ENCODE data around the gene NTNG2.
"Not testable (repeated sequence)": the region's sequence is repeated elsewhere in the genome, so short reads cannot be mapped to it uniquely, and the experiment has no call there.

The NTNG2 gene, protein sequence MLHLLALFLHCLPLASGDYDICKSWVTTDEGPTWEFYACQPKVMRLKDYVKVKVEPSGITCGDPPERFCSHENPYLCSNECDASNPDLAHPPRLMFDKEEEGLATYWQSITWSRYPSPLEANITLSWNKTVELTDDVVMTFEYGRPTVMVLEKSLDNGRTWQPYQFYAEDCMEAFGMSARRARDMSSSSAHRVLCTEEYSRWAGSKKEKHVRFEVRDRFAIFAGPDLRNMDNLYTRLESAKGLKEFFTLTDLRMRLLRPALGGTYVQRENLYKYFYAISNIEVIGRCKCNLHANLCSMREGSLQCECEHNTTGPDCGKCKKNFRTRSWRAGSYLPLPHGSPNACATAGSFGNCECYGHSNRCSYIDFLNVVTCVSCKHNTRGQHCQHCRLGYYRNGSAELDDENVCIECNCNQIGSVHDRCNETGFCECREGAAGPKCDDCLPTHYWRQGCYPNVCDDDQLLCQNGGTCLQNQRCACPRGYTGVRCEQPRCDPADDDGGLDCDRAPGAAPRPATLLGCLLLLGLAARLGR

DNA sequence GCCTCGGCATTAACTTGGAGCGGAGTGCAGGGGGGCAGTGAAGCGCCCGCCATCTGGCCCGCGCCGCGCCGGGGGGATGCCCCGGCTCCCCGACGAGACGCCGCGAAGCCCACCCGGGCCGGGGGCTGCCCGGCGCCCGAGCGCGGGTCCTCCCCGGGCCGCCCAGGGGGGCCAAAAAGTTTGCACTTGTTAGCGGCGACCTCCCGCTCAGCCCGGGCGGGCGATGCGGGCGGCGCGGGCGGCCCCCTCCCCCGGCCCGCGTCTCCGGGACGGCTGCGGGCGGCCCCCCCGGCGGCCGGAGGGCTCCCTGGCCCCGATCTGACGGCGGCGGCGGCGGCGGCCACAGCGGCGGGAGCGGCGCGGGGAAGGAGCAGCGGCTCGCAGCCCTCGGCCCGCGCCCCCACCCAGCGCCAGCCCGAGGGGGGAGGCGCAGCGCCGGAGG lies at the start of gene NTNG2:
TSS of gene NTNG2 (plus strand) at position 316 of the 442 bp plus-strand sequence. CDS start 4,774 bp downstream, outside the sequence.
- no peak for DNase-seq (ENCODE audit: low read depth in 2 of 2)

DNA sequence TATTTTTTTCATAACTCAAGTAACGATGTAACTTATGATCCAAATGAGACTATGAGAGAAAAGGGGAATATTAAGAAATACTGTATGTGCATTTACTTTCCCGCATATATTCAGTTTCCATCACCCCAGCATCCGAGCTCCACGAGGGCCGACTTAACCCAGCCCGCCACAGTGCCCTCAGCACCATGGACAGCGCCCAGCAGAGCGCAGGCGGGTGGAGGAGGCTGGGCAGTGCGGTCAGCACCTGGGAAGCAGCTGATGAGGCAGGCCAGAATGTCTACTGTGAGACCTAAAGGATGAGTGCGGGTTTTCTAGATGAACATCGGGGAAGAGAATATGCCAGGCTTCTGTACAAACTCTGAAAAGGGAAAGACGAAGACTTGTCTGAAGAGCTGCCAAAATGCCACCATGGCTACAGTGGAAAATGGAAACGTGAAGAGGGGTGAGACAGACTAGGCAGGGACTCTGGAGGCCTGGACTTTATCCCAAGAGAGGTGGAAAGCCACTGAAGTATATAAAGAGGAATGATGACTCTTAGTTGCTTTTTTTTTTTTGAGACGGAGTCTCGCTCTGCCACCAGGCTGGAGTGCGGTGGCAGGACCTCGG lies 47.7 kb upstream of the NTNG2 start:
- peak; percentile 12 to 23 for DNase-seq (ENCODE audit: low read depth in 2 of 2)

DNA sequence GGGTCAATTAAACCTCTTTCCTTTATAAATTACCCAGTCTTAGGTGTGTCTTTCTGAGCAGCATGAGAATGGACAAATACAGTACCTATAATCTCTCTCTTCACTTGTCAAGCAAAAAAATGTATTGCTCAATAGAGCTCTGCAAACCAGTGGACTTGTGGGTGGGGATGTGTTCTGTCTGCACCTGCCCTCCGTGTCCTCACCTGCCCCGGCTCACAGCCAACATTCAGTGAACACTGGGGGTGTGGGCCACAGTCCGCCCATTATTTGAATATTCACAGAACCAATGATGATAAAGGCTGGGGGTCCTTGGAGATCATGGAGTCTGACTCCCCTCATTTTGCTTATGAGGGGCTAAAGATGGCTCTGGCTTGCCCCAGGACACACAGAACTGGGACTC lies 45.3 kb upstream of the NTNG2 start:
- no peak for DNase-seq (ENCODE audit: low read depth in 2 of 2)

DNA sequence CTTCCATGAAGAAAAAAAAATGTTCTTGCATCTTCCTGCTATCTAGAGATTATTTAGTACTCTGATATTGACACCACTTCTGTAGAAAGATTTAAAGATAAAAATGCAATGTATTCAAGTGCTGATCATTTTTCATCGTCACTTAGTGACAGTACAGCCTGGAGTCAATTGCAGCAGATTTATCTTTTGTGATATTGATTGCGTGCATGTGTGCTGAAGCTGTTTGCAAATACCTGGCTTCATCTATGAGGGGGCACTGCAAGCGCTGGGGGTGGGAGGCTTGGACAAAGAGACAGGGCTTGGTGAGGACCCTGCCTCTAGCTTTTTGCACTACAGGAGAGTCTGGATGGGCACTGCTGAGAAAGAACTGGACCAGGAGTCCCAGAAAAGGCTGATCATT lies 44.2 kb upstream of the NTNG2 start:
- DNase-seq (ENCODE audit: low read depth in 2 of 2): no peak

DNA sequence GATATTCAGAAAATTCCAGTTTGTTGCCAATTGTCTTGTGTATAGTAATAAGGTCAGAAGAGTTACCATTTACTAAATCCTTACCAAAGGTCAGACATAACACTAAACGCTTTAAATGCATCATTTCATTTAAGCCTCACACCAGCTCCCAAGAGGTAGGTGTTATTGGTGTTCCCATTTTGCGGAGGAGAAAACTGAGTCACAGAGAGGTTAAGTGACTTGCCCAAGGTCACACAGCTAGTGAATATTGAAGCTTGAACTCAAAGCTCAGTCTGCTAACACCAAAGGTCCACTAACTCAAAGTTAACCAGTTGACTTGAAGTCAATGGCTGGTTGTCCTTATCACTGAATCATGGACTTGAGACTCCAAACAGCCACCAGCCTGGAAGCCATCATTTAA lies 40.8 kb upstream of the NTNG2 start:
- no peak for DNase-seq (ENCODE audit: low read depth in 2 of 2)

DNA sequence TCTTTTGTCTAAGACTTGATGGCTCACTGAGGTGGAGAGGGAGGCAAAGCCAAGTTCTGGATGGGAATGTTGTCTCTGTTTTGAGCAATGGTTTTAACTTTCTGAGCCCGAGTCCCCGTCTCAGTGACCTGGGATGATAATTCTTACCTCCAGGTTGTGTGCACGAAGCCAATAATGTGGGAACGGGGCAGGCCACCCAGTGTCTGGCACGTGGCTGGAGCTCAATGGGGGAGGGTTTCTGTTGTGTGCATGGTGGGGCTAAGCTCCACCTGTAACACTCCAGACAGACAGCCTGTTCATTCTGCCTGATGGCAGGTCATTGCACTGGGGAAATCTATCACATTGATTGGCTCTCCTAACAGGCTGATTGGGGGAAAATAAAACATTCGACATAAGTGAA lies 37.1 kb upstream of the NTNG2 start:
- no peak for DNase-seq (ENCODE audit: low read depth in 2 of 2)

DNA sequence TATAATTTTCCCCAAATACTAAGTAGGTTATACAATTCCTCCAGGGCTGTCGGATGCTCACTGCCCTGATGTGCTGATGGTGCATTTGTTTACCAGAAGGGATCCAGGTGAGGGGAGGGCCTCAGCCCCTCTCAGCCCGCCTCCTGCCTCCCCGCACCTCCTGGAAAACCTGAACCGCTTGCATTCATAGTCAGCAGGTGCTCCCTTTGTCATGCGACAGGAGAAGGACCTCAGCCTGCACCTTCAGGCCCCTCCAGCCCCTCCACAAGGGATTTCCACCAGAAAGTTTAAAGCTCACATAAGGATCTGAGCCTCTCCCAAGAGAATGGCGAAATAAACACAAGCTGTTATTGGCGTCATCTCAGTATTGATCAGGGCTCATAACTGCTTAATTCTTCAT lies 36.5 kb upstream of the NTNG2 start:
- no peak for DNase-seq (ENCODE audit: low read depth in 2 of 2)

DNA sequence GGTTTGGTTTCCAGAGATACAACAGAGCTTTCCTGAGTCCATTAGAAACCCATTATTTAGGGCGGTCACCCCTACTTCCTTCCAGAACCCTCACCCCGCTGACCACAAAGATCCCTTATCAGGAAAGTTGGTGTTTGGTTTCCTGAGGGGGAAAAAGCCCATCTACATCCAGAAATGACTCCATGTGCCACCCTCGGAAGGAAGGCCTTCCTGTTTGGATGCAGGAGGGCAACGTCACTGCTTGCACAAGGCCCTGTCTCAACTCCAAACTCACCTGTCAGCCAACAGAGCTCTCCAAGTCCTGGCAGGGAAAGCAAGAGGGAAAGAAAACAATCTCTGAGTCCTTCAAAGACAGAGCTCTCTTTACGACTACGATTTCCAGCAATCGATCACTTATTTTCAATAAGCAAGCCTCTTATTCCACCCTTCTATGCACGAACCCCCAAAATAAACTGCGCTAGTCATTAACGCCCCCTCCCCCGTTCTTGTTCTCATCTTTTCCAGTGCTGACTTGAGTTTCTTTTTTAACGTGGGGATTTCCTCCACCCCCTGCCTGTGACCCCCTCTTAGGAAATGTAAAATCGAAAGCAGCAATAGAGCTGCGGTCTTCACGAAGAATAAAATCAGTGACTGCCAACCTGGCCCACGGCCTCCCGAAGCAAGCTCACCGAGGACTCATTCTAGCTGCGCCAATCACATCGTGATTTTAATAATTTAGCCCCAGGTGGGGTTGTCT lies 35.7 kb upstream of the NTNG2 start:
- peak; percentile 6 to 10 for DNase-seq (ENCODE audit: low read depth in 2 of 2)

DNA sequence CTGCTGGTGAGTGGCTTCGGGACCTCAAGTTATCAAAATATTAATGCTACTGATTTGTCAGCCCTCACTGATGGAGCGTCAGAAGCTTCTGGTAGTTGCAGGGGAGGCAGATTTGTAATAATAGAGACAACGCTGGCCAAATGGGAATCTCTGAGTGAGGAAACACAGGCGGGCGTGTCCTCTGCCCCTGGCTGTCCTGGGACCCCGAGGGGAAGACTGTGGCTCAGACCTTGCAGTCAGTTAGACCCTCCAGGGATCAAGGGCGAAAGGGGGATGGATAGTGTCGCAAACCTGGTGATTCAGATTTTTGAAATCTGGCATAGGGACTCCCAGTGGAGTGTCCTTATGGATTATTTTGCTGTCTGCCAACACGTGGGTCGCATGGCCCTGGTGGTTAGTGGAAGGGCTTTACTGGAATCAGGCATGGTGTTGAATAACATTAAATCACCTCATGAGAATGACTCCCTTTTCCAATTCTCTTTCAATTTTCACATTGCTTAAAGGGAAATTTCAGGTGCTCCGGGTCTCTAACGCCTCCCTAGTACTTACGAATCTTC lies 35.1 kb upstream of the NTNG2 start:
- no peak for DNase-seq (ENCODE audit: low read depth in 2 of 2)

DNA sequence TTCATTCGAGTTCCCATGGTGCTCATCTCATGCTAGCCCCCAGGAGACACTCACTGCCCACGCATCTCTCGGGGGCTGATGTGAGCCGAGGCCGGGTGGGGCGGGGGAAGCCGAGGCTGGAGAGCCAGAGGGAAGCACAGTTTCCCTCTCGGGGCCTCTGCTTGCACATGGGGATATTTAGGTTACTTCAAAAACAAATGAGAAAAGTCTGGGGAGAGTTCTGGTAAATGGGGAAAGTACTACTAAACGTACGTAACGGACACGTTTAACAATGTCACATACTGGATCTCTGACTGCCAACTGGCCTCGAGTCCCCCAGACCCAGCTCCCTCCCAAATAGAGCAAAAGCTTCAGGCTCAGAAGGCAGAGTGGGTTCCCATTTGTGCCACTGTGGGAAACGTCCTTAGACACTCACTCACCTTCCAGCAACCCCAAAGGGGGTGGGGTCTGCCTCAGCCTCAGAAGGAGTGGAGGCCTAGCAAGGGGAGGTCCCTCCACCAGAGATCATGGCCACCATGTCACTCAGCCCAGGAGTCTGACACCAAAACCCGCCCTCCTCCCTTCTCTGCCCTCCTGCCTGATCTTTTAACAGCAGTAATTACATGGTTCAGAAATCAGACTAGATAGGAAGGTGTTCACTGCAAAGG lies 33.8 kb upstream of the NTNG2 start:
- no peak for DNase-seq (ENCODE audit: low read depth in 2 of 2)

DNA sequence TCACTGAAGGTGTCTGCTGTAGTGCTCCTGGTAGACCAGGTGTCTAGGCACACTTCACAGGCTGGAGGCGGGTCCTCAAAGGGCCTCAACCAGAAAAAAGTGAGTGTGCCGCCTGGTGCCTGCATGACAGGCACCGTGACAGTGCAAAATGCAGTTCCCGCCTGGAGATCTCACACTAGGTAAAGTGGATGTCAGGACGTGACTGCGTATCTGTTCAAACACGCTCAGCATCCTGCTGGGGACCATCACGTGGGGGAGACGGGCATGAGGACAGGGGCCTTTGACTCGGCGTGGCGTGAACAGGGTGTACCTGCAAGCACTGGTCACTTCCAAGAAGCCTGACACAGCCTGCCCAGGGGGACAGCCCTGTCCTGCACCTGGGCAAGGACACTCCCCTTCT lies 32.3 kb upstream of the NTNG2 start:
- no peak for DNase-seq (ENCODE audit: low read depth in 2 of 2)

DNA sequence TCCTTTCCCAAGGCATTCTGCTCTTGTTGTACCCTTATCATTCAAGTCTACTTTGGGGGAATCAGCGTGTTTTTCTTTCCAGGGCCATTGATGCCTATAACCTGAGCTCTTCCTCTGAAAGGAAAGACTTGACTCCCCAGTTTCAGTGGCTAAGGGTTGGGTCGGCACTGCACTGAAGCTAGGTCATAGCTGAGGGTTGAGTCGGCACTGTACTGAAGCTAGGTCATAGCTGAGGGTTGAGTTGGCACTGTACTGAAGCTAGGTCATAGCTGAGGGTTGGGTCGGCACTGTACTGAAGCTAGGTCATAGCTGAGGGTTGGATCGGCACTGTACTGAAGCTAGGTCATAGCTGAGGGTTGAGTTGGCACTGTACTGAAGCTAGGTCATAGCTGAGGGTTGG lies 27.8 kb upstream of the NTNG2 start:
- not testable (repeated sequence) for DNase-seq (ENCODE audit: low read depth in 2 of 2)

DNA sequence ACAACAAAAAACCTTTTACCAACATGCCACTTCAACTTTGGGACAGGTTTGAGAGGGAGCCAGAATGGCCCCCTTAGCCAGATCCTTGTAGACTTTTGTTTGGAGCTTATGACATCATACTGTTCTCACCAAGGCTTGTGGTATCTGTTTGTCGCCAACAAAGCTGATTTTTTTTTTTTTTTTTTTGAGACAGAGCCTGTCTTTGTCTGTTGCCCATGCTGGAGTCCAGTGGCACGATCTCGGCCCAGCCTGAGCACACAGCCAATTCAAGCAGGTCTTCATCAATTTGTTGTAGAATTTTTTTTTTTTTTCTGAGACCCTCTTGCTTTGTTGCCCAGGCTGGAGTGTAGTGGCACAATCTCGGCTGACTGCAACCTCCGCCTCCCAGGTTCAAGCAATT lies 26.4 kb upstream of the NTNG2 start:
- no peak for DNase-seq (ENCODE audit: low read depth in 2 of 2)

DNA sequence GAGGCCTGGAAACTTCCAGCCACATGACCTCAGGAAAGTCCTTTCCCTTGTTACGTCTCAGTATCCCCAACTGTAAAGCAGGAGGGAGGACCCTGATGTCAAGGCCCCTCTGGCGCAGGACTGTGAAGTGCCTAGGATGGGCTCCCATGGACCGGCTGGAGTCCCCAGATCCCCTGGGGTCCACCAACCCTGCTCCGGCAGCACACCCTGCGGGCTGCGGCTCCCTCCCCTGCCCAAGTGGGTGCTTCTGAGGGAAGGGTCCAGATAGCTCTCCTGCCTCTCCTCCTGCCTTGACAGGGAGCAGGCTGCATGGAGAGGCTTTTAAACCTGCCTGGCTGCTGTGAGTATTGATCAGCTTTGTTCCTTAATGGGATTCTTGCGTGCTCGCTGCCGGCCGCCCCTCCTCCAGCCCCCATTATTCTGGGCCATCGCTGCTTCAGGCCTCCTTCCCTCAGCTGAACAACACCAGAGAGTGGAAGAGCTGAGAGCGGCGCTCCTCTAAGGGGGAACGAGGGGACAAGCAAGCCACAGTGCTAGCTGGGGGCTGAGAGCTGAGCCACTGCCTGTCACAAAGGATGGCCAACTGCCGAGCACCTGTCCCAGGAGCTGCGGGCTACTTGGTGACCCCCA lies 25.6 kb upstream of the NTNG2 start:
- DNase-seq (ENCODE audit: low read depth in 2 of 2): no peak

DNA sequence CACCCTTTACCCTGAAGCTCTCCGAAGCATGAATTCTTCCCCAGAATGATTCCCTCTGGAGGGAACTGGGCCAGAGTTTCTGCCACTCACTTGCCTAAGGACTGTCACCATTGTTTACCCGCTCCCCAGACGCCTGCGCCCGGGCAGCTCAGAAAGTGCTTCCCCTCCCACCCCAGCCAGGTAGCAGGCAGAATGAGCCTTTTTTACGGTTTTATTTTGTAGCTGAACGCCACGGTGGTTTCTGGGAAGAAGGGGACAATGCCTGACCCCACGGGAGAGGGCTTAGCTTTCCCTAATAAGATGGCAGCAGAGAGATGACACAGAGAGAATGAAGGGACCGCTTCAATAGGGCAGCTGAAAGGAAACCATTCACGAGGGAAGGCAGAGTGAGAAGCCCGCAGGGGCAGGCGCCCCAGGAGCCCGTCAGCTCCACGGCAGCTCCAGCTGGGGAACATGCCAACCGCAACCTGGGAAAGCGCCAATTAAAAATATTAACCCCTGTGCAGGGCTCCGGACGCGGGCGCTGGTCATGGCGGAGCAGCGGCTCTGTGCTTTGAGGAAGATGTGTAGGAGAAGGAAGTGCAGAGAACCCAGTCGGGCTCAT lies 20.4 kb upstream of the NTNG2 start:
- DNase-seq (ENCODE audit: low read depth in 2 of 2): no peak

DNA sequence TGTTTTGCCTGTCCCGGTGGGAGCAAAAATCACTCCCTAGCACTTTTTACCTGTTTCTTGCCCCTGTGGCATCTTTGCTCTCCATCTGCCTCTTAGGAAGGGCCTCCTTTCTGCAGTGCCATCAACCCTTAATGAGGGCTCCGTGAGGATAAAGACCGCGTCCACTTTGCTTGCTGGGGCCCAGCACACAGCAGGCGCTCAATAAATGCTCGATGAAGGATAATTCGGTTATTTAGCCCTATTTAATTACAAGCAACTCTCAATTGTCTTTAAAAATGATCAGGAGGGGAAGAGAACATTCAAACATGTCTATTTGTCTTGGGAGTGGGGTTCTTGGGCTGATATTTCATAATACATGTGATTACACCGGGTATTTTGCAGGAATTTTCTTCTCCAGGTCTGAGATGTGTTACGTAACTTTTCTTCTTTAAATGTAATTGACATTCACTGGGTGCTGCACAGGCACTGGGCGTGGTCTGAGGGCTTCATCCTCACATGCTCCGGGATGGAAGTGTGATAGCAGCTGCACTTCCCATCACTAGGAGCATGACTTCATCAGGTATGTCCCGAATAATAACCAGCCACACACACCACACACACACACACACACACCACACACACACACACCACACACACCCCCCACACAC lies 19.8 kb upstream of the NTNG2 start:
- DNase-seq (ENCODE audit: low read depth in 2 of 2): no peak

DNA sequence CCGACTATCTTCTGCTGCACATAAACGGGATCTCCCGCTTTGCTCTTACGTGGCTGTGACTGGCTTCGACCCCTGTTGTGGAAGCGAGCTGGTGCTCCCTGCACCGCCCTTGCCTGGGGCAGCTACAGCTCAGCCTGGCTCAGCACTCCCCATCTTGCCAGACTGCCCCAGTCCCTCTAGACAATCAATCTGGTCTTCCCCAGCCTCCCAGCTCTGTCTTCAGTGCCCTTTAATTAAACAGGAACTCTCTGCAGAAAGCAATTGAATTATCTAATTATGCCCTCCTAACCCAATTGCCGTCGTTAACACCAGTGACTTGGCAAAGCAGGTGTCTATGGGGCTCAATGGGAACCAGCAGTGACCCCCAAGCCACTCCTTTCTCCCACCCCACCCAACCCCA lies 18.9 kb upstream of the NTNG2 start:
- DNase-seq (ENCODE audit: low read depth in 2 of 2): no peak

DNA sequence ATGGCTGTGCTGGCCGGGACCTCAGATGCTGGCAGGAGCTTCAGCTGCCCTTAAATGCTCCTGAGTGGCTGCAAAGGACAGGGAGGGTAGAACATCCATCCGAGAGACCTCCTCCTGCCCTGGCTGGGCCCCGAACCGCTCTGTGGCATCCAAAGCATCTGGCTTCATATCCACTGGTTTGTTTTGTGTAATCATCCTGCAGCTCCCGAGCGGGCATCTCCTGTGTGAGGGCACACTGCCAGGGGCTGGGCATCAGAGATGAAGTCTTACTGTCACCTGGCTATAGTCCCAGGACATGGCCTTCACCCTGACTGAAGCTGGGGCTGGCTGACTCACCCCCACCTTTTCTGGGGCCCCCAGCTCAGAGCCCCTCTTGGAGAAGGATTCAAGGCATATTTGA lies 18.5 kb upstream of the NTNG2 start:
- no peak for DNase-seq (ENCODE audit: low read depth in 2 of 2)

DNA sequence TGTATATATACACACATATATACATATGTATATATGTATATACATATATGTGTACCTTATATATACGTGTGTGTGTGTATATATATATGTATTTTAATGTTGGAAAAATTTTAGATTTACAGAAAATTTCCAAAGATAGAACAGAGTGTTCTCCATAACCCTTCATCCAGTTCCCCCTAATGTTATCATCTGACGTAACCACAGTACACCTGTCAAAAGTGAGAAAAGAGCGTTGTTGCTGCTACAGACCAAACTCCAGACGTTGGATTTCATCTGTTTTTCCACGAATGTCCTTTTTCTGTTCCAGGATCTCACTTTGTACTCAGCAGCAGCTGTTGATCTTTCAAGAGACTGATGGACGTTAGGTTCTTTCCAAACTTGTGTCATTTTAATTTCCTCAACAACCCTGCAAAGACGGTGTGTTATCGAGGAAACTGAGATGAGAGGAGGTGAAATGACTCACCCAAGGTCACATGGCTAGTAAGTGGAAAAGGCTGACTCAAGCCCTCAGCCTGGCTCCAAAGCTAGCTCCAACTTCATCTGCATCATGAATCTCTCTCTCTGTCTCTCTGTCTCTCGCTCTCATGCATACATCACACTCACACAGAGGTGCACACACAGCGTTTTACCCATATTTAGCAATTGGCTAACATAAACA lies 17.0 kb upstream of the NTNG2 start:
- no peak for DNase-seq (ENCODE audit: low read depth in 2 of 2)

DNA sequence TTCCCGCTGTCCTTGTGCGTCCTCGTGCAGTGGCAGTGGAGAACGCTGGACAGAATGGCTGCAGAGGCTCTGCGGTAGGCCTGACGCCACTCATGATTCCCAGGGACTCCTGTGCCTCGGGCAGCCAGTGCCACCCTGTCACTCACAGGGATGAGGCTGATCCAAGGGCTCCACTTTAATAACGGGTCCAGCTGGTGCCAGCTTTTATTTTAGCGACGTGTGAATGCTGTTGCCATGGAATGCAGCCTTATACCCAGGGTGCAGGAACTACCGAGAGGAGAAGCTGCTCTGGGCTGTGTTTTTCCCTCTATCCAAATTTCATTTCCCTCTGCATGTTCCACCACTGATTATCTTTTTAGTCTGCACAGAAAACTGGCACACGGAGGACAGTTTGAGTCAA lies 15.8 kb upstream of the NTNG2 start:
- DNase-seq (ENCODE audit: low read depth in 2 of 2): no peak

Measured in stimulated activated CD4-positive, alpha-beta T cell treated with anti-CD3 and anti-CD28 coated beads, Interleukin-1b, Interleukin-23, amount 100 ng/mL, for 4 hours (primary cell).